ENCODE results near the gene KRTAP12-2.
"Not testable (repeated sequence)": the region's sequence is repeated elsewhere in the genome, so short reads cannot be mapped to it uniquely, and the experiment has no call there.

KRTAP12-2 gene

DNA sequence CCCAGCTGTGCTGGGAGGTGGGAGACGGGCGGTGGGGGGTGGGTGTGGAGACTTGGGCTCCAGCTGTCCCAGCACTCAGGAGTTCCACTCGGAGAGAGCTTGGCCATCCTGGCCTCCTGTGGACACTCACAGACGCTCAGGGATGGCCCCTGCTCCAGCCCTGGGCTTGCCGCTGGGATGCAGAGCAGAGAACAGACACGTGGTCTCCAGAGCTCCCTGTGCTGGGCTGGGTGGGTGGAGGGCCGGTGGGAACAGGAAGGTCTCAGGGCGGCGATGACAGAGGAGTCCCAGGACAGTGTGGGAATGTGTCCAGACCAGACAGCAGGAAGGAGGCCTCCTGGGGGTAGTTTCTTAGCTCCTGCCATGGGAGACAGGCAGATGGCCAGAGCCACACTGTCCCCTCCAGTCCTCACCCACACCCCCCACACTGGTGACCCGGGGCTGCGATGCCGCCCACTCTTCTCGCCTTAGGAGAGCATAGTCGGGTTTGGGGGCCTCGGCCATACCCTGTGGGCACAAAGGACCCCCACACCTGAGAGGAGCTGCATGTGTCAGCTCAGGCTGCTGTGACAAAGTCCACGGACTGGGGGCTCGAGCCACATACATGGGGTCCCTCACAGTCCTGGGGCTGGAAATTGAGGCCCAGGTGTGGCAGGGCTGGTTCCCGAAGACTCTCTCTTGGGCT lies 37.9 kb downstream of the KRTAP12-2 start:
- ChIA-PET POLR2A (no interaction called here), CTCF (no interaction called here)
- H3K4me3 ChIP-seq (ENCODE audit: low read depth, low read length), result no peak overlapping the region
- DNase-seq (ENCODE audit: low read depth, low spot score), result no peak
- TF ChIP-seq CTCF (IDR thresholded peaks at IDR 0.05; ENCODE audit: insufficient read depth, low read length, missing control alignments), result no peak

- H3K4me3 ChIP-seq (ENCODE audit: low read depth, low read length); POLR2A ChIA-PET; CTCF ChIA-PET; DNase-seq (ENCODE audit: low read depth, low spot score): not testable (repeated sequence)
These were observed 38.9 kb downstream of the KRTAP12-2 start for GRCh38 chr21:44627831-44628233.

DNA sequence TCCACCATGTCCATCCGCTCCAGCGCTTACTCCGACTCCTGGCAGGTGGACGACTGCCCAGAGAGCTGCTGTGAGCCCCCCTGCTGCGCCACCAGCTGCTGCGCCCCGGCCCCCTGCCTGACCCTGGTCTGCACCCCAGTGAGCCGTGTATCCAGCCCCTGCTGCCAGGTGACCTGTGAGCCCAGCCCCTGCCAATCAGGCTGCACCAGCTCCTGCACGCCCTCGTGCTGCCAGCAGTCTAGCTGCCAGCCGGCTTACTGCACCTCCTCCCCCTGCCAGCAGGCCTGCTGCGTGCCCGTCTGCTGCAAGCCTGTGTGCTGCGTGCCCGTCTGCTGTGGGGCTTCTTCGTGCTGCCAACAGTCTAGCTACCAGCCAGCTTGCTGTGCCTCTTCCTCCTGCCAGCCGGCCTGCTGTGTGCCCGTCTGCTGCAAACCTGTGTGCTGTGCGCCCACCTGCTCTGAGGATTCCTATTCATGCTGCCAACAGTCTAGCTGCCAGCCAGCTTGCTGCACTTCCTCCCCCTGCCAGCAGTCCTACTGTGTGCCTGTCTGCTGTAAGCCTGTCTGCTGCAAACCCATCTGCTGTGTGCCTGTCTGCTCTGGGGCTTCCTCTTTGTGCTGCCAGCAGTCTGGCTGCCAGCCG lies 39.4 kb downstream of the KRTAP12-2 start:
- DNase-seq (ENCODE audit: low read depth, low spot score); POLR2A ChIA-PET; CTCF ChIA-PET; H3K4me3 ChIP-seq (ENCODE audit: low read depth, low read length): not testable (repeated sequence)

GRCh38 chr21:44626673-44627143 lies 40.0 kb downstream of the KRTAP12-2 start, which contains the start of gene KRTAP10-9:
KRTAP10-9 (plus strand) TSS chr21:44627093; CDS start chr21:44627172, 79 bp downstream.
- no peak within 1 kb of the TSS for H3K4me3 ChIP-seq (ENCODE audit: low read depth, low read length)
- ChIA-PET CTCF (no interaction called here), POLR2A (no interaction called here)
- no peak for TF ChIP-seq CTCF (IDR thresholded peaks at IDR 0.05; ENCODE audit: insufficient read depth, low read length, missing control alignments)
- DNase-seq (ENCODE audit: low read depth, low spot score), result no peak

DNA sequence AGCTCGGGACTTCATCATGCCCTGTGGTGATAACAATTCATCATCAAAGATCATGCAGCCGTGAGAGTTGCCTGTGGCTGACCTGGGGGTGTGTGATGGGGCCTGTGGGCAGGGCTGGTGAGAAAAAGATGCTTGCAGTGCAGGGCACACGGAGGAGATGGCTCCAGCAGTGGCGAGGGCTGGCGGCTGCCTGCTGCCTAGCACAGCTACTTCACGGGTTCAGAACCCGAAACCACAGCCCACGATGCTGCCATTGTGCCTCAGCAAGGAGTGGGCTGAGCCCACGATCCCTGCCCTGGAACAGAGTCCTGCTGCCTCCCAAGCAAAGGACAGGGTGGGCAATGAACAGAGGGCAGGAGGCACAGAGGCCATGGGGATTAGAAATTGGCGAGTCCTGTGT lies 40.5 kb downstream of the KRTAP12-2 start:
- ChIA-PET CTCF (no interaction called here), POLR2A (no interaction called here)
- TF ChIP-seq CTCF (IDR thresholded peaks at IDR 0.05; ENCODE audit: insufficient read depth, low read length, missing control alignments), result no peak
- no peak overlapping the region for H3K4me3 ChIP-seq (ENCODE audit: low read depth, low read length)
- no peak for DNase-seq (ENCODE audit: low read depth, low spot score)

DNA sequence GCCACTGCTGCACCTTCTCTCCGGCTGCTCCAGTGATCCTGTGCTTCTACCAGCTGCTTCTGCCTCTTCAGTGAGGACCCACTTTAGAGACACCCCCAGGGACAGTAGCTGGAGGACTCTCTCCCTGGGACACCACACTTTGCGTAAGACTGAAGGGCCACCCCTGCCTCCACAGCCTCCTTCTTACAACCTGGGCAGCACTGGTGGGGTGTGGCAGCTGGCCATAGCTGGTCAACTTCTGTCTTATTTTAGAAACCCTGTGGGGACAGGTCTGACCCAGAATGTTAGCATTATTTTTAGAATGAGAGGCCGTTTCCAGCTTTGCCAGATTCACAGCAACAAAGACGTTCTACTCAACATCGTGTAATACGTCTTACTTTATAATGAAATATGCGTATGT lies 41.0 kb downstream of the KRTAP12-2 start:
- TF ChIP-seq CTCF (IDR thresholded peaks at IDR 0.05; ENCODE audit: insufficient read depth, low read length, missing control alignments), result no peak
- POLR2A ChIA-PET, result no interaction called here
- H3K4me3 ChIP-seq (ENCODE audit: low read depth, low read length), result no peak overlapping the region
- no peak for DNase-seq (ENCODE audit: low read depth, low spot score)
- CTCF ChIA-PET, result no interaction called here

- no peak for DNase-seq (ENCODE audit: low read depth, low spot score)
- POLR2A ChIA-PET, result no interaction called here
These were observed 43.2 kb downstream of the KRTAP12-2 start for GRCh38 chr21:44623575-44623974.

More at GRCh38 chr21:44623575-44623974, 43.2 kb downstream of the KRTAP12-2 start:
- no peak overlapping the region for H3K4me3 ChIP-seq (ENCODE audit: low read depth, low read length)
- CTCF ChIA-PET, result no interaction called here
- TF ChIP-seq CTCF (IDR thresholded peaks at IDR 0.05; ENCODE audit: insufficient read depth, low read length, missing control alignments), result no peak
